ENCODE results near the gene F13A1.
A peak's percentile ranks its signal among the peaks of the same experiment; 100 is the strongest.

DNA sequence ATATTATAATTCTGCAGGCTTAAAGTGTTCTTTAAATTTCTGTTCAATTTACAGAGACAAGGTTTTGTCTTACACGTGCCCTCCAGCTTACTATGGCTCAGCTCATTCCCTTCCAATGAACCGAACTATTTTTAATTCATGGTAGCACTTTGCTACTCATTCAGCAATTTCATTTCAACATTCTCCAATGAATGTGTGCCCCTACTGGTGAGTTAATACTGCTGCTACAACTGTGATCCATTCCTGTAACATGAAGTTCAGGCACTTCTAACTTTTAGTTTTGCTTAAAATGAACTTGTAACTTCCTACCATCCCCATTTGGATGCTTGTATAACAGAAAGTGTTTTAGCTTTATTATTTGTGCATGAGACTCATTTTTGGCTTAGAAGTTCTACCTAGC is 99.7 kb downstream of the F13A1 start:
- TF ChIP-seq CTCF (optimal IDR thresholded peaks at IDR 0.05 in 1 of 3, IDR thresholded peaks at IDR 0.05 in 1 of 3, conservative IDR thresholded peaks at IDR 0.05 in 1 of 3; ENCODE audit: extremely low read depth in 1 of 3, insufficient read depth in 2 of 3, low read length in 3 of 3) (peak in 1 of 3 experiments; percentile 38), EZH2 (IDR thresholded peaks at IDR 0.05; ENCODE audit: low read length) (no peak)

Data from keratinocyte (primary cell).